ENCODE measurements around the gene PHYH. TPM values are rescaled to one million over a fixed set of nuclear protein-coding genes. Genes with fewer than 3 reads are reported as not detected.

Gene PHYH
- total and polyA plus RNA-seq, 2 of the 4 experiments (the other 2 are of a cell fraction) = 10.9 to 13.4 TPM

GRCh38 chr10:13346283-13347042, 46.6 kb upstream of the PHYH start (continued):
- TF ChIP-seq BHLHE40 (IDR thresholded peaks at IDR 0.05; ENCODE audit: low read depth, low read length) = no peak

DNA sequence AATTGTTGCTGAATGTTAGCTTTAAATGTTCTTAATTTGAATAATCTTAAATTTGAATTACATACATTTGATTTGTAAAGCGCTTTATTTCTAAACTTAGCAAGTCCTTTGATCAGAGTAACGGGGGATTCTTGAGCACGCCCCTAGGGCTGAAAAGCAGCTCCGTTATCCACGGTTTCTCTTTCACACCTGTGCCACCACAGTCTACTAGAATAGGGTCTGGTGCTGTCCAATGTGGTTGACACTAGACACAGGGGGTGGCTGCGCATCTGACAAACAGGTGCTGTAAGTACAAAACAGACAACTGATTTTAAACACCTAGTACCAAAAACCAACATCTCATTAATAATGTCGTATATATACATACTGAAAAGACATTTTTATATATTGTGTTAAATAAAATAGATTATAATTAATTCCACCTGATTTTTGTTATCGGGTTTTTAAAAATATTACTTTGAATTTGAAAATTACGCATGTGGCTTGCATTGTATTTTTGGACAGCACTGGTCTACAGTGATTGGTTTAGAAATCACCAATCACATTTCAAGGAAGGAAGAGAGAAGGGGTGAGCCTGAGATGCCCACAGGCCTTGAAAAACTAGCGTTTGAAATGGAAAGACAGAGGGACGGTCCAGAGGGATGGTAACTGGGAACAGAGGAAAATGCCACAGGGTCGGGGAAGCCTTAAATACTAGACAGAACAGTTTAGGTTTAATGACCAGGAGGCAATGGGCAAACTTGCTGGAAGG, 40.9 kb upstream of the PHYH start:
- no peak overlapping the region for H2AFZ ChIP-seq (replicated peaks; ENCODE audit: low read length, poor library complexity)
- intact Hi-C loops (cut with micrococcal nuclease) = no loop called here
- no peaks in the 10 kb centered on the region for H3K9me3 ChIP-seq (ENCODE audit: control insufficient read depth, insufficient read depth, low read length)
- in situ Hi-C loops (cut with MboI; ENCODE audit: low sequenced_read_pairs) = no loop called here
- H4K5ac ChIP-seq (ENCODE audit: low read depth, low read length) = no peak overlapping the region
- H3K4ac ChIP-seq (ENCODE audit: low read depth, low read length) = no peak overlapping the region
- no peaks in the 10 kb centered on the region for H4K20me1 ChIP-seq (ENCODE audit: insufficient read depth, low read length)
- H2BK5ac ChIP-seq (ENCODE audit: low read depth, low read length, poor library complexity, severe bottlenecking) = no peak overlapping the region
- WGBS, 2 experiments (ENCODE audit: extremely low coverage in 2 of 2, insufficient read length in 1 of 2) = no CpG with 5 or more reads among the region's 12 CpGs
- H2AK9ac ChIP-seq (replicated peaks; ENCODE audit: low read depth, low read length, poor library complexity) = no peak overlapping the region
- no peak overlapping the region; the same call in 1 of the 2 replicates for H3K23ac ChIP-seq (ENCODE audit: low read depth, low read length)
- BruUV-seq (replicated peaks) = no TSS peak
- ATAC-seq (ENCODE audit: low read depth) (no peak), DNase-seq (no peak)
- dilution Hi-C loops (cut with HindIII; ENCODE audit: low sequenced_read_pairs, unreplicated experiment) = no loop called here
- ChIA-PET POLR2A (ENCODE audit: unreplicated experiment) (no interaction called here), CTCF (no interaction called here)
- no peak overlapping the region for H2BK20ac ChIP-seq (ENCODE audit: low read depth, low read length)
- no peak overlapping the region for H3K4me3 ChIP-seq (ENCODE audit: insufficient read depth, low read depth, low read length)
- peaks cover 4% of the 10 kb centered on the region; the same call in 1 of the 2 replicates for H3K4me1 ChIP-seq (ENCODE audit: control insufficient read depth, insufficient read depth, low read length)
- no peak overlapping the region for H2BK120ac ChIP-seq (ENCODE audit: low read depth, low read length)
- H3K56ac ChIP-seq (ENCODE audit: extremely low read depth, insufficient read depth, low read length) = no peak overlapping the region
- H3K9ac ChIP-seq (ENCODE audit: low read depth, low read length) = no peak overlapping the region
- H3K9me1 ChIP-seq (ENCODE audit: insufficient read depth, low read length) = peaks cover 9% of the 10 kb centered on the region
- H2AK5ac ChIP-seq (ENCODE audit: low read depth, low read length) = no peak overlapping the region
- peak overlapping the region; percentile 32; the same call in 1 of the 2 replicates for H3K4me2 ChIP-seq (ENCODE audit: low read depth, low read length)
- no peaks in the 10 kb centered on the region for H3K27me3 ChIP-seq (ENCODE audit: control insufficient read depth, insufficient read depth, low read length)
- H4K91ac ChIP-seq (ENCODE audit: insufficient read depth, low read depth, low read length) = no peak overlapping the region
- H3K14ac ChIP-seq (replicated peaks; ENCODE audit: low read depth, low read length) = no peak overlapping the region
- H2BK15ac ChIP-seq (ENCODE audit: low read depth, low read length) = no peak overlapping the region
- no peak overlapping the region for H4K8ac ChIP-seq (ENCODE audit: low read depth in 2 of 2, low read length in 2 of 2)
- H3K27ac ChIP-seq (ENCODE audit: insufficient read depth, low read length) = no peak overlapping the region
- H3K36me3 ChIP-seq (ENCODE audit: control insufficient read depth, insufficient read depth, low read length) = peaks cover 14% of the 10 kb centered on the region
- peaks cover 42 to 74% of the 10 kb centered on the region in 2 experiments for H3K79me1 ChIP-seq (ENCODE audit: low read depth in 1 of 2, low read length in 2 of 2)
- no peak overlapping the region for H3K18ac ChIP-seq (ENCODE audit: low read depth, low read length)
- no peak for TF ChIP-seq CTCF (conservative IDR thresholded peaks at IDR 0.05; ENCODE audit: low read depth, low read length)
- TF ChIP-seq, protein P1, sequence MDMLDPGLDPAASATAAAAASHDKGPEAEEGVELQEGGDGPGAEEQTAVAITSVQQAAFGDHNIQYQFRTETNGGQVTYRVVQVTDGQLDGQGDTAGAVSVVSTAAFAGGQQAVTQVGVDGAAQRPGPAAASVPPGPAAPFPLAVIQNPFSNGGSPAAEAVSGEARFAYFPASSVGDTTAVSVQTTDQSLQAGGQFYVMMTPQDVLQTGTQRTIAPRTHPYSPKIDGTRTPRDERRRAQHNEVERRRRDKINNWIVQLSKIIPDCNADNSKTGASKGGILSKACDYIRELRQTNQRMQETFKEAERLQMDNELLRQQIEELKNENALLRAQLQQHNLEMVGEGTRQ (IDR thresholded peaks at IDR 0.05; ENCODE audit: low read depth, low read length) = no peak
- no peak for TF ChIP-seq MAZ (IDR thresholded peaks at IDR 0.05; ENCODE audit: borderline replicate concordance, low read depth, low read length)
- no peak for TF ChIP-seq CHD1 (IDR thresholded peaks at IDR 0.05; ENCODE audit: low read depth, low read length)
- no peak for TF ChIP-seq MAFK (IDR thresholded peaks at IDR 0.05; ENCODE audit: low read depth, low read length)
- TF ChIP-seq RAD21 (IDR thresholded peaks at IDR 0.05; ENCODE audit: low read length) = no peak
- no peak for TF ChIP-seq BHLHE40 (IDR thresholded peaks at IDR 0.05; ENCODE audit: low read depth, low read length)
- no peak for TF ChIP-seq POLR2A (IDR thresholded peaks at IDR 0.05; ENCODE audit: low read depth, low read length)
- no peak for TF ChIP-seq CEBPB (IDR thresholded peaks at IDR 0.05; ENCODE audit: low read depth, low read length)
- TF ChIP-seq, protein P2, sequence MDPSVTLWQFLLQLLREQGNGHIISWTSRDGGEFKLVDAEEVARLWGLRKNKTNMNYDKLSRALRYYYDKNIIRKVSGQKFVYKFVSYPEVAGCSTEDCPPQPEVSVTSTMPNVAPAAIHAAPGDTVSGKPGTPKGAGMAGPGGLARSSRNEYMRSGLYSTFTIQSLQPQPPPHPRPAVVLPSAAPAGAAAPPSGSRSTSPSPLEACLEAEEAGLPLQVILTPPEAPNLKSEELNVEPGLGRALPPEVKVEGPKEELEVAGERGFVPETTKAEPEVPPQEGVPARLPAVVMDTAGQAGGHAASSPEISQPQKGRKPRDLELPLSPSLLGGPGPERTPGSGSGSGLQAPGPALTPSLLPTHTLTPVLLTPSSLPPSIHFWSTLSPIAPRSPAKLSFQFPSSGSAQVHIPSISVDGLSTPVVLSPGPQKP (IDR thresholded peaks at IDR 0.05; ENCODE audit: borderline replicate concordance, low read depth, low read length) = no peak
- TF ChIP-seq NFE2L2 (IDR thresholded peaks at IDR 0.05; ENCODE audit: low read depth, low read length) = no peak
- no peak for TF ChIP-seq FOS (IDR thresholded peaks at IDR 0.05; ENCODE audit: low read depth, low read length)
